Gastrocnemius medialis (tissue), 4 donors: ENCODE results near the gene TUBB3.

Experiments used
- CTCF ChIP-seq, 5 experiments: fragments of 450-650 bp in 3 of 5; fragments of 200-600 bp in 2 of 5; sonication (generic) in 2 of 5; IDR thresholded peaks in 4 of 5; conservative IDR thresholded peaks in 1 of 5; 1 replicate in 4 of 5; 2 replicates in 1 of 5; pipeline ENCODE4 v1.5.1; 2016 to 2019; ENCODE audit warnings: antibody characterized with exemption in 5 of 5, mild to moderate bottlenecking in 3 of 5, moderate library complexity in 3 of 5
- POLR2A ChIP-seq, 2 donors: fragments of 450-650 bp; IDR thresholded peaks; one replicate each; pipeline ENCODE4 v1.6.1; 2017; ENCODE audit warnings: antibody characterized with exemption in 2 of 2, mild to moderate bottlenecking in 2 of 2, moderate library complexity in 2 of 2

GRCh38 chr16:89873972-89874689 lies 49.0 kb upstream of the TUBB3 start:
- no peak for TF ChIP-seq POLR2A (IDR thresholded peaks at IDR 0.05)
- TF ChIP-seq CTCF (IDR thresholded peaks at IDR 0.05 in 4 of 5, conservative IDR thresholded peaks at IDR 0.05 in 1 of 5): no peak
